Fibroblast of lung (primary cell): ENCODE measurements around the gene ROR2.

ENCODE experiments used
- CTCF ChIP-seq, 2 donors: IDR thresholded peaks in 1 of 2; conservative IDR thresholded peaks in 1 of 2; 1 replicate in 1 of 2; 2 replicates in 1 of 2; pipeline ENCODE4 v1.5.1; 2011 to 2012; ENCODE audit warnings: low read length in 2 of 2, control low read depth in 1 of 2, inconsistent platforms in 1 of 2, low read depth in 1 of 2, mild to moderate bottlenecking in 1 of 2
- EZH2 ChIP-seq: IDR thresholded peaks from 2 replicates; pipeline ENCODE4 v1.5.1; 2012; ENCODE audit warnings: low read length, control low read depth, mild to moderate bottlenecking; ENCODE audit errors: missing control alignments

DNA sequence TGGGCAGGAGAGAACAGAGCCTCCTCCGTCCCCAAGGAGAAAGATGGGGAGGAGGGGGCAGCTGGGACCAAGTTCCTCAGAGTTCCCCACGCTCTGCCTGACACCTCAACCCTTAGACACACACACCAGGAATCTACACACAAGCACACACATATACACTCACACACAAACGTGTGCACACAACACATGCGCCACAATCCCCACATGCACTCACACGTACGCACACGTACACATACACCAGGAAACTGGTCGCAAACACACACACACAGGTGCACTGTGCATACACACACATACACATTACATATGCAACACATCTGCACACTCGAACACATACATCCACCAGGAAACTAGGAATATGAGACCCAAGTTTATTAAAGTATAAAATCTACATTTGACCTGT, 50.4 kb downstream of the ROR2 start:
- TF ChIP-seq CTCF (conservative IDR thresholded peaks at IDR 0.05 in 1 of 2, IDR thresholded peaks at IDR 0.05 in 1 of 2; ENCODE audit: low read depth in 1 of 2, low read length in 2 of 2), result no peak
- TF ChIP-seq EZH2, result no peak
